HCT116 (cell line): ENCODE data around the gene KRT12. TPM values are rescaled to one million over a fixed set of nuclear protein-coding genes. Genes with fewer than 3 reads are reported as not detected.
A peak's percentile ranks its signal among the peaks of the same experiment; 100 is the strongest.

Experiments used
- ATAC-seq: fragments of 200-7000 bp; cut with Tn5 transposase; 2 replicates; pipeline ENCODE4 v1.9.1; 2020; ENCODE audit warnings: mild to moderate bottlenecking, moderate library complexity
- BruUV-seq: library from RNA; stranded (reverse); fragments of 400-500 nt; replicated peaks from 2 replicates; lab custom pipeline; 2021; lab: Mats Ljungman, UMichigan
- CTCF ChIA-PET: fragments of 300-600 bp; sonication (Branson Sonifier 250); formaldehyde crosslinking; loops from one replicate; lab custom pipeline; 2021; ENCODE audit warnings: antibody characterized with exemption; lab: Charles Lee
- POLR2A ChIA-PET: fragments of 300-600, 350-600 bp; sonication (Branson Sonifier 250); formaldehyde crosslinking; loops from one replicate; lab custom pipeline; 2021; ENCODE audit warnings: antibody characterized with exemption; lab: Charles Lee
- RAD21 ChIA-PET, 2 experiments: fragments of 300-600 bp; sonication (Branson Sonifier 250); formaldehyde crosslinking; loops; one replicate each; lab custom pipeline; 2023; ENCODE audit warnings: low total read pairs in 2 of 2; ENCODE audit not compliant: uncharacterized antibody in 2 of 2, unreplicated experiment in 2 of 2, low non-redundant PET in 1 of 2; lab: Charles Lee
- DNase-seq: peaks from one replicate; pipeline ENCODE4 v3.0.0-alpha.2; 2010; ENCODE audit warnings: low read depth, low spot score
- H2AFZ ChIP-seq: fragments of 200-600 bp; shearing (Covaris generic), sonication (generic); 2 replicates; pipeline ENCODE4 v1.6.1; 2017; ENCODE audit warnings: low read depth, mixed run types, mixed read lengths, antibody characterized with exemption, low read length; ENCODE audit not compliant: poor library complexity, severe bottlenecking
- H3K27ac ChIP-seq: 2 replicates; pipeline ENCODE4 v1.5.1; 2012; ENCODE audit warnings: low read depth, low read length
- H3K27me3 ChIP-seq: fragments of 200-600 bp; sonication (generic); 2 replicates; pipeline ENCODE4 v1.6.1; 2016; ENCODE audit warnings: mixed run types, low read length, mixed read lengths; ENCODE audit not compliant: insufficient read depth
- H3K36me3 ChIP-seq, 2 experiments: fragments of 200-500 bp in 1 of 2; fragments of 200-600 bp in 1 of 2; sonication (Bioruptor generic) in 1 of 2; sonication (generic) in 1 of 2; 2 replicates each; pipeline versions ENCODE4 v1.5.1 to v1.6.1; 2014 to 2016; ENCODE audit warnings: low read length in 2 of 2, inconsistent platforms in 1 of 2, mixed read lengths in 1 of 2, mixed run types in 1 of 2; ENCODE audit not compliant: insufficient read depth in 2 of 2, control insufficient read depth in 1 of 2
- H3K4me1 ChIP-seq, 2 experiments: fragments of 200-600 bp in 1 of 2; sonication (generic) in 1 of 2; 2 replicates each; pipeline versions ENCODE4 v1.5.1 to v1.6.1; 2012 to 2017; ENCODE audit warnings: low read length in 2 of 2, inconsistent platforms in 1 of 2, mild to moderate bottlenecking in 1 of 2, mixed read lengths in 1 of 2, mixed run types in 1 of 2, moderate library complexity in 1 of 2; ENCODE audit not compliant: insufficient read depth in 2 of 2, control insufficient read depth in 1 of 2
- H3K4me2 ChIP-seq: fragments of 200-600 bp; sonication (generic); 2 replicates; pipeline ENCODE4 v1.6.1; 2017; ENCODE audit warnings: mixed run types, low read length, mixed read lengths
- H3K4me3 ChIP-seq, 2 experiments: fragments of 200-600 bp in 1 of 2; sonication (generic) in 1 of 2; replicated peaks in 1 of 2; 2 replicates each; pipeline ENCODE4 v1.5.1; 2011 to 2016; ENCODE audit warnings: low read length in 2 of 2, control low read depth in 1 of 2, low read depth in 1 of 2, mild to moderate bottlenecking in 1 of 2, mixed read lengths in 1 of 2, mixed run types in 1 of 2
- H3K79me2 ChIP-seq: fragments of 200-600 bp; sonication (generic); 2 replicates; pipeline ENCODE4 v1.6.1; 2017; ENCODE audit warnings: mild to moderate bottlenecking, mixed run types, low read length, moderate library complexity, mixed read lengths; ENCODE audit not compliant: insufficient read depth
- H3K9ac ChIP-seq: fragments of 200-600 bp; sonication (generic); 2 replicates; pipeline ENCODE4 v1.6.1; 2016; ENCODE audit warnings: low read length, mixed read lengths
- H3K9me2 ChIP-seq: fragments of 200-600 bp; sonication (generic), shearing (Covaris generic); 2 replicates; pipeline ENCODE4 v1.6.1; 2017; ENCODE audit warnings: mixed run types, mild to moderate bottlenecking, moderate library complexity; ENCODE audit not compliant: insufficient read depth
- H3K9me3 ChIP-seq, 2 experiments: fragments of 200-500 bp in 1 of 2; fragments of 200-600 bp in 1 of 2; sonication (Bioruptor generic) in 1 of 2; sonication (generic) in 1 of 2; 2 replicates each; pipeline ENCODE4 v1.6.1; 2014 to 2017; ENCODE audit warnings: low read length in 2 of 2, mixed read lengths in 2 of 2, inconsistent platforms in 1 of 2, low read depth in 1 of 2, mild to moderate bottlenecking in 1 of 2, mixed run types in 1 of 2, moderate library complexity in 1 of 2; ENCODE audit not compliant: control insufficient read depth in 1 of 2, insufficient read depth in 1 of 2
- H4K20me1 ChIP-seq: fragments of 200-600 bp; sonication (generic), shearing (Covaris generic); 2 replicates; pipeline ENCODE4 v1.6.1; 2017; ENCODE audit warnings: mixed run types, mild to moderate bottlenecking, moderate library complexity; ENCODE audit not compliant: insufficient read depth
- ATF3 ChIP-seq: IDR thresholded peaks from 2 replicates; pipeline ENCODE4 v1.6.1; 2012
- CBX3 ChIP-seq: IDR thresholded peaks from 2 replicates; pipeline ENCODE4 v1.6.1; 2012; ENCODE audit warnings: low read depth
- CEBPB ChIP-seq: IDR thresholded peaks from 2 replicates; pipeline ENCODE4 v1.6.1; 2012; ENCODE audit warnings: low read depth
- CTCF ChIP-seq, 3 experiments: fragments of 200-600 bp in 1 of 3; sonication (generic) in 1 of 3; IDR thresholded peaks in 2 of 3; conservative IDR thresholded peaks in 1 of 3; 2 replicates each; pipeline ENCODE4 v1.5.1; 2012 to 2017; ENCODE audit warnings: low read depth in 2 of 3, low read length in 2 of 3, antibody characterized with exemption in 1 of 3, borderline replicate concordance in 1 of 3, control low read depth in 1 of 3, mild to moderate bottlenecking in 1 of 3, mixed read lengths in 1 of 3, mixed run types in 1 of 3, moderate library complexity in 1 of 3; ENCODE audit not compliant: insufficient read depth in 1 of 3
- EGR1 ChIP-seq: IDR thresholded peaks from 2 replicates; pipeline ENCODE4 v1.6.1; 2012; ENCODE audit warnings: low read depth
- ELF1 ChIP-seq: IDR thresholded peaks from 2 replicates; pipeline ENCODE4 v1.6.1; 2012; ENCODE audit warnings: low read depth, borderline replicate concordance
- EZH2 ChIP-seq: fragments of 200-600 bp; sonication (generic); IDR thresholded peaks from 2 replicates; pipeline ENCODE4 v1.6.1; 2017; ENCODE audit warnings: antibody characterized with exemption, mixed run types
- EZH2phosphoT487 ChIP-seq: fragments of 200-600 bp; IDR thresholded peaks from 2 replicates; pipeline ENCODE4 v1.6.1; 2018; ENCODE audit warnings: antibody characterized with exemption, borderline replicate concordance
- FOSL1 ChIP-seq: IDR thresholded peaks from 2 replicates; pipeline ENCODE4 v1.6.1; 2012; ENCODE audit warnings: low read depth
- JUND ChIP-seq: IDR thresholded peaks from 2 replicates; pipeline ENCODE4 v1.6.1; 2012
- MAX ChIP-seq: IDR thresholded peaks from 2 replicates; pipeline ENCODE4 v1.6.1; 2012
- POLR2A ChIP-seq: IDR thresholded peaks from 2 replicates; pipeline ENCODE4 v1.7.0; 2011; ENCODE audit warnings: borderline replicate concordance; ENCODE audit not compliant: insufficient read depth, insufficient read length; ENCODE audit errors: extremely low read depth
- POLR2AphosphoS5 ChIP-seq: IDR thresholded peaks from 2 replicates; pipeline ENCODE4 v1.6.1; 2011; ENCODE audit warnings: mild to moderate bottlenecking, low read depth, low read length, moderate library complexity
- RAD21 ChIP-seq: IDR thresholded peaks from 2 replicates; pipeline ENCODE4 v1.6.1; 2012; ENCODE audit warnings: low read depth, mild to moderate bottlenecking
- SIN3A ChIP-seq: IDR thresholded peaks from 2 replicates; pipeline ENCODE4 v1.6.1; 2012; ENCODE audit warnings: low read depth
- SP1 ChIP-seq: IDR thresholded peaks from 2 replicates; pipeline ENCODE4 v1.6.1; 2012; ENCODE audit warnings: low read depth
- SRF ChIP-seq: IDR thresholded peaks from 2 replicates; pipeline ENCODE4 v1.6.1; 2012; ENCODE audit warnings: low read depth
- TCF7L2 ChIP-seq: IDR thresholded peaks from 2 replicates; pipeline ENCODE4 v1.7.0; 2011; ENCODE audit warnings: borderline replicate concordance, inconsistent platforms; ENCODE audit not compliant: insufficient read depth, insufficient read length; ENCODE audit errors: extremely low read depth
- YY1 ChIP-seq: IDR thresholded peaks from 2 replicates; pipeline ENCODE4 v1.6.1; 2011; ENCODE audit warnings: low read length, low read depth, moderate library complexity, mild to moderate bottlenecking; ENCODE audit not compliant: insufficient replicate concordance; ENCODE audit errors: extremely low read depth
- ZFX ChIP-seq: fragments of 450-650 bp; IDR thresholded peaks from 2 replicates; pipeline ENCODE4 v1.6.1; 2017
- ZNF274 ChIP-seq: fragments of 200-500 bp; sonication (Bioruptor generic); IDR thresholded peaks from 2 replicates; pipeline ENCODE4 v1.6.1; 2014; ENCODE audit warnings: mild to moderate bottlenecking, low read depth, low read length, inconsistent platforms
- intact Hi-C: fragments of 100-400 bp; cut with micrococcal nuclease; formaldehyde crosslinking; loops from 2 replicates; pipeline ENCODE4 v1.10.0; 2022
- total RNA-seq: library from RNA; stranded (reverse); gene quantifications from one replicate; pipeline ENCODE4 v1.2.1, GENCODE V29; 2021; ENCODE audit not compliant: unreplicated experiment
- TF ChIP-seq, protein P1 (sequence below): IDR thresholded peaks from 2 replicates; pipeline ENCODE4 v1.6.1; 2011; ENCODE audit warnings: mild to moderate bottlenecking, low read length, moderate library complexity; ENCODE audit not compliant: insufficient replicate concordance; ENCODE audit errors: extremely low read depth

The KRT12 gene
- total RNA-seq, 1 experiment from 2014 or later = not detected

DNA sequence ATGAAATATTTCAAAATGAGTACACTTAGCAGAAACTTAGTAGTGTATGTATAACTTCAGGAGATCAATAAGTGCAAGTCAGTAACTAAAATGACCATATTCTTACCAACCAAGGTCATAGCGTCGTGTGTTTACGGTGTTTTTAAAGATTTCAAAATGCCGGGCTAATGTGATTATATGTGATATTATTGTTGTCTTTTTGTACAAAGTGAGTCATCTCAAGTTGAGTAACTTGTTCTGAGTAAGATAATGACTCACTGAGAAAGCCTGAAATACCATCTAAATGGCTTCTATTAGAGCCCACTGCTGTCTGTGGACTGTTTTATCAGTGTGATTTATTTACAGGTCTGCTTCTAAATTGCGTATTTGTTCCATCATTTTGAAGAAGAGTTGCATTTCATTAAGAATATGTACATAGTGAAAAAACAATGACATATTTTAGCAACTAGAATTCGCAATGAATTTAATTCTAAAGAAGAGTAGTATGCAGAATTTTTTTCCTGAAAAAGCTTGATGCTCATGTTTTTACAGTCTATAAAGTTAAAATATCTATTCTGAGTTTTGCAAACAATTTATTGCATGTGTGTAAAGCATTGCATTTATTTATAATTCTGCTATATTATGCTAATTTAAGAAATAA, 12.7 kb downstream of the KRT12 start:
- ChIA-PET RAD21 (interaction anchor here in 1 of 2 experiments (1.8 kb wide), 1 partner anchor 239 kb away, joined by 5 read pairs; no protein-coding TSS in a partner anchor), CTCF (interaction anchor here (3.8 to 4.3 kb wide), 4 partner anchors 239 to 809 kb away, joined by 17 to 31 read pairs (median 21); no protein-coding TSS in a partner anchor), POLR2A (interaction anchor here (1.5 to 1.9 kb wide), 2 partner anchors 48 to 674 kb away, joined by 3 to 5 read pairs; no protein-coding TSS in a partner anchor)
- Histone ChIP-seq H3K79me2 (no peaks in the 10 kb centered on the region), H3K4me3 (no peak overlapping the region), H3K27ac (peak overlapping the region; percentile 25; the same call in 1 of the 2 replicates), H3K9me3 (no peaks in the 10 kb centered on the region), H3K36me3 (peaks cover 0 to 3% of the 10 kb centered on the region in 2 experiments; a peak in 1 of 4 replicates), H3K4me1 (peaks cover 11 to 50% of the 10 kb centered on the region in 2 experiments), H3K27me3 (no peaks in the 10 kb centered on the region), H3K9ac (no peak overlapping the region), H3K9me2 (no peaks in the 10 kb centered on the region), H4K20me1 (no peaks in the 10 kb centered on the region), H2AFZ (peak overlapping the region; percentile 40), H3K4me2 (peak overlapping the region; percentile 45)
- ATAC-seq (peak; percentile 71), DNase-seq (peak; percentile 71)
- intact Hi-C loops = loop anchor here (2.0 kb wide), 1 partner anchor 793 kb away; no protein-coding TSS in a partner anchor
- no TSS peak for BruUV-seq
- 0 out of 2 replicates have a peak, but pooled peaks have one; percentile 27 for TF ChIP-seq EGR1
- no peak for TF ChIP-seq ZNF274
- no peak for TF ChIP-seq EZH2
- TF ChIP-seq EZH2phosphoT487 = no peak
- TF ChIP-seq, protein P1, sequence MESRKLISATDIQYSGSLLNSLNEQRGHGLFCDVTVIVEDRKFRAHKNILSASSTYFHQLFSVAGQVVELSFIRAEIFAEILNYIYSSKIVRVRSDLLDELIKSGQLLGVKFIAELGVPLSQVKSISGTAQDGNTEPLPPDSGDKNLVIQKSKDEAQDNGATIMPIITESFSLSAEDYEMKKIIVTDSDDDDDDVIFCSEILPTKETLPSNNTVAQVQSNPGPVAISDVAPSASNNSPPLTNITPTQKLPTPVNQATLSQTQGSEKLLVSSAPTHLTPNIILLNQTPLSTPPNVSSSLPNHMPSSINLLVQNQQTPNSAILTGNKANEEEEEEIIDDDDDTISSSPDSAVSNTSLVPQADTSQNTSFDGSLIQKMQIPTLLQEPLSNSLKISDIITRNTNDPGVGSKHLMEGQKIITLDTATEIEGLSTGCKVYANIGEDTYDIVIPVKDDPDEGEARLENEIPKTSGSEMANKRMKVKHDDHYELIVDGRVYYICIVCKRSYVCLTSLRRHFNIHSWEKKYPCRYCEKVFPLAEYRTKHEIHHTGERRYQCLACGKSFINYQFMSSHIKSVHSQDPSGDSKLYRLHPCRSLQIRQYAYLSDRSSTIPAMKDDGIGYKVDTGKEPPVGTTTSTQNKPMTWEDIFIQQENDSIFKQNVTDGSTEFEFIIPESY = no peak
- peak; percentile 13 for TF ChIP-seq YY1
- TF ChIP-seq ATF3 = peak; percentile 42; the same call in 1 of the 2 replicates
- no peak for TF ChIP-seq CTCF (IDR thresholded peaks at IDR 0.05 in 2 of 3, conservative IDR thresholded peaks at IDR 0.05 in 1 of 3; ENCODE audit: borderline replicate concordance in 1 of 3, insufficient read depth in 1 of 3, low read depth in 2 of 3, low read length in 2 of 3)
- TF ChIP-seq POLR2AphosphoS5 = no peak; the same call in 1 of the 2 replicates
- TF ChIP-seq MAX = peak; percentile 73
- no peak for TF ChIP-seq ELF1
- 0 out of 2 replicates have a peak, but pooled peaks have one; percentile 74 for TF ChIP-seq SRF
- TF ChIP-seq JUND = peak; percentile 96
- no peak for TF ChIP-seq POLR2A
- peak; percentile 97 for TF ChIP-seq CEBPB
- TF ChIP-seq SIN3A = peak; percentile 58
- peak; percentile 99 for TF ChIP-seq FOSL1
- peak; percentile 79; the same call in 1 of the 2 replicates for TF ChIP-seq CBX3
- peak; percentile 88 for TF ChIP-seq SP1
- TF ChIP-seq ZFX = no peak
- TF ChIP-seq RAD21 = 0 out of 2 replicates have a peak, but pooled peaks have one; percentile 17
- TF ChIP-seq TCF7L2 = no peak
